Kidney epithelial cell (primary cell): Measurements from ENCODE around the gene ERP44. TPM values are rescaled to one million over a fixed set of nuclear protein-coding genes. Genes with fewer than 3 reads are reported as not detected.

Experiments used
- DNase-seq: peaks from one replicate; pipeline ENCODE4 v3.0.0-alpha.2; 2010; ENCODE audit warnings: low read depth
- H3K27me3 ChIP-seq: 2 replicates; pipeline ENCODE4 v1.6.0; 2011; ENCODE audit warnings: low read length; ENCODE audit not compliant: control insufficient read depth, insufficient read depth
- H3K36me3 ChIP-seq: 2 replicates; pipeline ENCODE4 v1.5.1; 2011; ENCODE audit warnings: low read length; ENCODE audit not compliant: control insufficient read depth, insufficient read depth
- H3K4me3 ChIP-seq: 2 replicates; pipeline ENCODE4 v1.5.1; 2011; ENCODE audit warnings: low read depth, mild to moderate bottlenecking, control low read depth, low read length
- total RNA-seq: library from RNA; depleted of rRNA; stranded (reverse); fragments of >200 nt; gene quantifications from 2 replicates; pipeline ENCODE4 v1.2.3, GENCODE V29; 2015
- TF ChIP-seq, protein P1 (sequence below): IDR thresholded peaks from 2 replicates; pipeline ENCODE4 v1.5.1; 2011; ENCODE audit warnings: mild to moderate bottlenecking, moderate library complexity, low read length, control low read depth, inconsistent platforms; ENCODE audit not compliant: insufficient read depth, poor library complexity, severe bottlenecking

Gene ERP44
- total RNA-seq, 1 donor from 2014 or later, result 22.3 TPM

DNA sequence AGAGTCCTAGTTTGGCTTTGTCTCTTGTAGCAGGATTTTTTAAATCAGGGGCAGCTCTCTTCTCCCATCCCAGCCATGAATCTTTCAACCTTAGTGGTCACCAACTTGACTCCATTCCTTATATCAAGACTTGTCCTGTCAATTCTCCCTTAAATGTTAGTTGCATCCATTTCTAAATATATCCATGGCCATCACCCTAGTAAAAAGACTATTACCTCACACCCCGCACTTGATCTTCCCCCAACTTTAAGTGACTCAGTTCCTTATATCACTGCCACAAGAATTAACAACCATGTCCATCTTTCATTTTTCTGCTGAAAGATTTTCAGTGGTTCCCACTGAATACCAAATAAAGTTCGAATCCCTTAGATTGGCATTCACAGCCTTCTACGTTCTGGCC, 125.3 kb downstream of the ERP44 start:
- H3K4me3 ChIP-seq, result no peak overlapping the region
- H3K27me3 ChIP-seq, result no peaks in the 10 kb centered on the region
- TF ChIP-seq, protein P1, sequence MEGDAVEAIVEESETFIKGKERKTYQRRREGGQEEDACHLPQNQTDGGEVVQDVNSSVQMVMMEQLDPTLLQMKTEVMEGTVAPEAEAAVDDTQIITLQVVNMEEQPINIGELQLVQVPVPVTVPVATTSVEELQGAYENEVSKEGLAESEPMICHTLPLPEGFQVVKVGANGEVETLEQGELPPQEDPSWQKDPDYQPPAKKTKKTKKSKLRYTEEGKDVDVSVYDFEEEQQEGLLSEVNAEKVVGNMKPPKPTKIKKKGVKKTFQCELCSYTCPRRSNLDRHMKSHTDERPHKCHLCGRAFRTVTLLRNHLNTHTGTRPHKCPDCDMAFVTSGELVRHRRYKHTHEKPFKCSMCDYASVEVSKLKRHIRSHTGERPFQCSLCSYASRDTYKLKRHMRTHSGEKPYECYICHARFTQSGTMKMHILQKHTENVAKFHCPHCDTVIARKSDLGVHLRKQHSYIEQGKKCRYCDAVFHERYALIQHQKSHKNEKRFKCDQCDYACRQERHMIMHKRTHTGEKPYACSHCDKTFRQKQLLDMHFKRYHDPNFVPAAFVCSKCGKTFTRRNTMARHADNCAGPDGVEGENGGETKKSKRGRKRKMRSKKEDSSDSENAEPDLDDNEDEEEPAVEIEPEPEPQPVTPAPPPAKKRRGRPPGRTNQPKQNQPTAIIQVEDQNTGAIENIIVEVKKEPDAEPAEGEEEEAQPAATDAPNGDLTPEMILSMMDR, result no peak
- DNase-seq, result no peak
- H3K36me3 ChIP-seq, result no peaks in the 10 kb centered on the region

GRCh38 chr9:99971410-99971809, 127.4 kb downstream of the ERP44 start:
- Histone ChIP-seq H3K27me3 (no peaks in the 10 kb centered on the region), H3K36me3 (no peaks in the 10 kb centered on the region), H3K4me3 (no peak overlapping the region)
- TF ChIP-seq, protein P1, result no peak
- no peak for DNase-seq

DNA sequence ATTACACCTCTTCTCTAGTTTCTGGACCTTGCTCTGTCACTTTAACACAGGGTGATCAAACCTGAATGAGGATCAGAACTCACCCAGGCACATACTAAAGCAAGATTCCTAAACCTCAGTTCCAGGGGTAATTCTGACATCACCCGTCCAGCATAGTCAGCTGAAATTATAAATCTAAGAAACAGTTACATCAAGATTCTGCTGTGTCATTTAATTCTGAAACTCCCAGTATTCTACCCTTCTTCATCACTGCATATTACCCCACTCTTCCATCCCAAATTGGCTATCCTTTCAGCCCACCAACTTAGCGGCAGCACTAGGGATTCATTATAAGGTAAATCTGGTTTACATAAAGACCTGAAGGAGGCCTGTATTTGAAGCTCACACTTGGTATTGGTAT, 128.3 kb downstream of the ERP44 start:
- H3K27me3 ChIP-seq, result no peaks in the 10 kb centered on the region
- TF ChIP-seq, protein P1, result no peak
- H3K36me3 ChIP-seq, result no peaks in the 10 kb centered on the region
- no peak overlapping the region for H3K4me3 ChIP-seq
- DNase-seq, result no peak

DNA sequence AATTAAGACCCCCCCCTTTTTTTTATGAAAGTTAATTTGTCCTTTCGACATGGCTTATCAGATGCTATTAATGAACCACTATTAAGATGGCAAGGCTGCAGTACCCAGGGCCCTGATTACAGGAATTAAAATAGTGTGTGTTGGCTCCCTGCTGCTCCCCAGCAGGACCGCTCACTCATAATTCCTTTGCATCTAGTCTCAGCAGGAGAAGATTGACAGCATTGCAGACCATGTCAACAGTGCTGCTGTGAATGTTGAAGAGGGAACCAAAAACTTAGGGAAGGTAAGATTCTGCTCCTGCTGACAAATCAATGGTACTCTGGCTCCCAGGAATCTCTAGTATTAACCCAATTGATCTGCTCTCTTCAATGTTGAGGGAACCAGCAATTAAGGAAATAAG, 131.3 kb downstream of the ERP44 start:
- DNase-seq, result no peak
- Histone ChIP-seq H3K4me3 (no peak overlapping the region), H3K27me3 (no peaks in the 10 kb centered on the region), H3K36me3 (no peaks in the 10 kb centered on the region)
- TF ChIP-seq, protein P1, result no peak

DNA sequence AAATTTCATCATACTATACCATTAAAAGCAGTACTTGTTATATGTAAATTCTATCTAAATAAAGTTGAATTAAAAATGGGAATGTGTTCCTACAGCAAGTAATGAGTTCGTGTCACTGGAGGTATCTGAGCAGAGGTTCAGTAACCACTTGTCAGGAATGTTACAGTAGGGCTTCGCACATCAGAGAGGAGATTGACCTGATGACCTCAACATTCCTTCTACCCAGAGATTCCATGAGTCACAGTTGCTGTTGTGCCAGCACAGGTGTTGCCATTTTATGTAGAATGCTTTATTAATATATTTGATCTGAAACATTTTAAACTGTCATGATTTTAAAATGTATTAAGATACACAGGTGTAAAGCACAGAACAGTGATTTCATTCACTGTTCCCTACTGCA, 132.1 kb downstream of the ERP44 start:
- no peak overlapping the region for H3K4me3 ChIP-seq
- peak; percentile 74 for DNase-seq
- no peaks in the 10 kb centered on the region for H3K27me3 ChIP-seq
- TF ChIP-seq, protein P1, result no peak
- no peaks in the 10 kb centered on the region for H3K36me3 ChIP-seq

DNA sequence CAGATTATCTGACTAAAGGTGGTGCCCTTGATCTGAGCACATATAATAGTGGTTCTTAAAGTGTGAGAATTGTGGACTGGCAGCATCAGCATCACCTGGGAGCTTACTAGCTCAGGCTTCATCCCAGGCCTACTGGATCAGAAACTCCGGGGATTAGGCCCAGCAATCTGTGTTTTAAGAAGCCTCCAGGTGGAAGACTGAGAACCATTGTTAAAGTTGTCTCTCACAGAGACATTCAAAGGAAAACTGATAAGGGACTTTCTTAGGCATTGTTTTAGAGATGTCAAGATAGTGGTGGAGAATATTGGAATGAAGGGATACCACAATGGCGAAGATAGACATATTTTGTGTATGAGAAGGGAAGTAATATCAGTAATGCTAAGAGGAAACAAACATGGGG, 132.8 kb downstream of the ERP44 start:
- DNase-seq, result no peak

More for the DNA sequence above, 132.8 kb downstream of the ERP44 start:
- Histone ChIP-seq H3K27me3 (no peaks in the 10 kb centered on the region), H3K36me3 (no peaks in the 10 kb centered on the region), H3K4me3 (no peak overlapping the region)
- TF ChIP-seq, protein P1, result no peak
